Measurements from ENCODE around the gene PEX16. TPM values are rescaled to one million over a fixed set of nuclear protein-coding genes. Genes with fewer than 3 reads are reported as not detected.

The PEX16 gene
- total and polyA plus RNA-seq, 2 of the 13 experiments (the other 11 are each of a cell fraction or from before 2014, with no cell fraction given), result 12.5 to 21.8 TPM

GRCh38 chr11:45917623-45918330 lies at the start of gene PEX16 (continued):
- no peak for TF ChIP-seq RNF219 (CRISPR knock-in tag; IDR thresholded peaks at IDR 0.05)
- TF ChIP-seq HOXD1 (CRISPR knock-in tag; IDR thresholded peaks at IDR 0.05), result no peak
- peak; percentile 60; the same call in 1 of the 2 replicates for TF ChIP-seq GMEB1 (CRISPR knock-in tag; IDR thresholded peaks at IDR 0.05; ENCODE audit: borderline replicate concordance)
- TF ChIP-seq ZNF784 (CRISPR knock-in tag; IDR thresholded peaks at IDR 0.05; ENCODE audit: borderline replicate concordance), result no peak
- no peak; the same call in 1 of the 2 replicates for TF ChIP-seq CAMTA2 (CRISPR knock-in tag; IDR thresholded peaks at IDR 0.05; ENCODE audit: borderline replicate concordance)
- TF ChIP-seq ARID2 (CRISPR knock-in tag; IDR thresholded peaks at IDR 0.05; ENCODE audit: borderline replicate concordance), result no peak
- TF ChIP-seq DRAP1 (CRISPR knock-in tag; IDR thresholded peaks at IDR 0.05), result peak; percentile 39
- TF ChIP-seq MTA3 (CRISPR knock-in tag; IDR thresholded peaks at IDR 0.05), result no peak
- no peak for TF ChIP-seq ZC3H13 (CRISPR knock-in tag; IDR thresholded peaks at IDR 0.05)
- no peak for TF ChIP-seq DMAP1 (CRISPR knock-in tag; IDR thresholded peaks at IDR 0.05)
- TF ChIP-seq CCAR2 (optimal IDR thresholded peaks at IDR 0.05; ENCODE audit: low read depth, low read length), result no peak
- TF ChIP-seq ZKSCAN1 (IDR thresholded peaks at IDR 0.05; ENCODE audit: low read length), result no peak
- no peak for TF ChIP-seq ZNF234 (CRISPR knock-in tag; conservative IDR thresholded peaks at IDR 0.05)
- no peak for TF ChIP-seq ZSCAN21 (CRISPR knock-in tag; IDR thresholded peaks at IDR 0.05; ENCODE audit: borderline replicate concordance)
- peak; percentile 14; the same call in 1 of the 2 replicates for TF ChIP-seq FOXP4 (CRISPR knock-in tag; IDR thresholded peaks at IDR 0.05)
- TF ChIP-seq MAFG (CRISPR knock-in tag; IDR thresholded peaks at IDR 0.05), result no peak
- TF ChIP-seq NFIB (CRISPR knock-in tag; IDR thresholded peaks at IDR 0.05; ENCODE audit: borderline replicate concordance), result no peak
- no peak for TF ChIP-seq KDM4B (CRISPR knock-in tag; IDR thresholded peaks at IDR 0.05)
- TF ChIP-seq ZUFSP (CRISPR knock-in tag; IDR thresholded peaks at IDR 0.05; ENCODE audit: borderline replicate concordance), result no peak
- peak in 1 of 2 experiments; percentile 20; a peak in 2 of 4 replicates for TF ChIP-seq EP300 (IDR thresholded peaks at IDR 0.05; ENCODE audit: low read depth in 2 of 2, low read length in 2 of 2)
- TF ChIP-seq EP300 (CRISPR knock-in tag; IDR thresholded peaks at IDR 0.05; ENCODE audit: borderline replicate concordance), result no peak
